PC-3 (cell line): ENCODE data around the gene OCSTAMP.

Experiments used
- EZH2phosphoT487 ChIP-seq: fragments of 300-600 bp; sonication (generic); IDR thresholded peaks from 2 replicates; pipeline ENCODE4 v1.6.1; 2018; ENCODE audit warnings: mild to moderate bottlenecking, antibody characterized with exemption, low read length, borderline replicate concordance
- TF ChIP-seq, protein P1 (sequence below): fragments of 300-600 bp; sonication (generic); conservative IDR thresholded peaks from 2 replicates; pipeline ENCODE4 v1.5.1; 2017; ENCODE audit warnings: antibody characterized with exemption, low read depth, mild to moderate bottlenecking, low read length

DNA sequence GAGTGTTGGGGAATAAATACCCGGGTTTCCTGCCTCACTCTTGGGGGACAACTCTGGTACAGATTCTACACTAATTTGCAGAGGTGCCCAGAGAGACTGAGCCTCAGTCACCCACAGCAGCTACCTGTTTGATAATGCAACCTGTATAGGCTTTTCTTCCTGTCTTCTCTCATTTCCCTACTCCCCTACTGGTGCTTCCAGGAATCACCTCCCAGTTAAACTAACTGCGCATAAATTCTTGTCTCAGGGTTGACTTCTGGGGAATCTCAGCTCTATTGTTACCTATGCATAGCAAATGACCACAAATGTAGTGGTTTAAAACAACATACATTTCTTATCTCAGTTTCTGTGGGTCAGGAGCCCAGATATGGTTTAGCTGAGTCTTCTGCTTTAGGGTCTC is 11.3 kb downstream of the OCSTAMP start:
- TF ChIP-seq, protein P1, sequence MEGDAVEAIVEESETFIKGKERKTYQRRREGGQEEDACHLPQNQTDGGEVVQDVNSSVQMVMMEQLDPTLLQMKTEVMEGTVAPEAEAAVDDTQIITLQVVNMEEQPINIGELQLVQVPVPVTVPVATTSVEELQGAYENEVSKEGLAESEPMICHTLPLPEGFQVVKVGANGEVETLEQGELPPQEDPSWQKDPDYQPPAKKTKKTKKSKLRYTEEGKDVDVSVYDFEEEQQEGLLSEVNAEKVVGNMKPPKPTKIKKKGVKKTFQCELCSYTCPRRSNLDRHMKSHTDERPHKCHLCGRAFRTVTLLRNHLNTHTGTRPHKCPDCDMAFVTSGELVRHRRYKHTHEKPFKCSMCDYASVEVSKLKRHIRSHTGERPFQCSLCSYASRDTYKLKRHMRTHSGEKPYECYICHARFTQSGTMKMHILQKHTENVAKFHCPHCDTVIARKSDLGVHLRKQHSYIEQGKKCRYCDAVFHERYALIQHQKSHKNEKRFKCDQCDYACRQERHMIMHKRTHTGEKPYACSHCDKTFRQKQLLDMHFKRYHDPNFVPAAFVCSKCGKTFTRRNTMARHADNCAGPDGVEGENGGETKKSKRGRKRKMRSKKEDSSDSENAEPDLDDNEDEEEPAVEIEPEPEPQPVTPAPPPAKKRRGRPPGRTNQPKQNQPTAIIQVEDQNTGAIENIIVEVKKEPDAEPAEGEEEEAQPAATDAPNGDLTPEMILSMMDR = no peak; the same call in 1 of the 2 replicates
- TF ChIP-seq EZH2phosphoT487 = no peak
